HCT116 (cell line): ENCODE results near the gene SUGCT.

Source experiments
- CTCF ChIP-seq, 3 experiments: fragments of 200-600 bp in 1 of 3; sonication (generic) in 1 of 3; IDR thresholded peaks in 2 of 3; conservative IDR thresholded peaks in 1 of 3; 2 replicates each; pipeline ENCODE4 v1.5.1; 2012 to 2017; ENCODE audit warnings: low read depth in 2 of 3, low read length in 2 of 3, antibody characterized with exemption in 1 of 3, borderline replicate concordance in 1 of 3, control low read depth in 1 of 3, mild to moderate bottlenecking in 1 of 3, mixed read lengths in 1 of 3, mixed run types in 1 of 3, moderate library complexity in 1 of 3; ENCODE audit not compliant: insufficient read depth in 1 of 3
- EGR1 ChIP-seq: IDR thresholded peaks from 2 replicates; pipeline ENCODE4 v1.6.1; 2012; ENCODE audit warnings: low read depth
- EZH2 ChIP-seq: fragments of 200-600 bp; sonication (generic); IDR thresholded peaks from 2 replicates; pipeline ENCODE4 v1.6.1; 2017; ENCODE audit warnings: antibody characterized with exemption, mixed run types
- EZH2phosphoT487 ChIP-seq: fragments of 200-600 bp; IDR thresholded peaks from 2 replicates; pipeline ENCODE4 v1.6.1; 2018; ENCODE audit warnings: antibody characterized with exemption, borderline replicate concordance
- FOSL1 ChIP-seq: IDR thresholded peaks from 2 replicates; pipeline ENCODE4 v1.6.1; 2012; ENCODE audit warnings: low read depth
- POLR2A ChIP-seq: IDR thresholded peaks from 2 replicates; pipeline ENCODE4 v1.7.0; 2011; ENCODE audit warnings: borderline replicate concordance; ENCODE audit not compliant: insufficient read depth, insufficient read length; ENCODE audit errors: extremely low read depth
- POLR2AphosphoS5 ChIP-seq: IDR thresholded peaks from 2 replicates; pipeline ENCODE4 v1.6.1; 2011; ENCODE audit warnings: mild to moderate bottlenecking, low read depth, low read length, moderate library complexity
- RAD21 ChIP-seq: IDR thresholded peaks from 2 replicates; pipeline ENCODE4 v1.6.1; 2012; ENCODE audit warnings: low read depth, mild to moderate bottlenecking
- SP1 ChIP-seq: IDR thresholded peaks from 2 replicates; pipeline ENCODE4 v1.6.1; 2012; ENCODE audit warnings: low read depth
- TCF7L2 ChIP-seq: IDR thresholded peaks from 2 replicates; pipeline ENCODE4 v1.7.0; 2011; ENCODE audit warnings: borderline replicate concordance, inconsistent platforms; ENCODE audit not compliant: insufficient read depth, insufficient read length; ENCODE audit errors: extremely low read depth
- YY1 ChIP-seq: IDR thresholded peaks from 2 replicates; pipeline ENCODE4 v1.6.1; 2011; ENCODE audit warnings: low read length, low read depth, moderate library complexity, mild to moderate bottlenecking; ENCODE audit not compliant: insufficient replicate concordance; ENCODE audit errors: extremely low read depth
- ZNF274 ChIP-seq: fragments of 200-500 bp; sonication (Bioruptor generic); IDR thresholded peaks from 2 replicates; pipeline ENCODE4 v1.6.1; 2014; ENCODE audit warnings: mild to moderate bottlenecking, low read depth, low read length, inconsistent platforms

GRCh38 chr7:40891232-40891631 lies 756.4 kb downstream of the SUGCT start:
- TF ChIP-seq RAD21: no peak
- TF ChIP-seq POLR2A: no peak
- TF ChIP-seq CTCF (IDR thresholded peaks at IDR 0.05 in 2 of 3, conservative IDR thresholded peaks at IDR 0.05 in 1 of 3; ENCODE audit: borderline replicate concordance in 1 of 3, insufficient read depth in 1 of 3, low read depth in 2 of 3, low read length in 2 of 3): no peak
- TF ChIP-seq TCF7L2: no peak
- TF ChIP-seq SP1: no peak
- no peak for TF ChIP-seq POLR2AphosphoS5
- no peak for TF ChIP-seq YY1
- no peak for TF ChIP-seq EZH2
- no peak for TF ChIP-seq EGR1
- no peak for TF ChIP-seq ZNF274
- TF ChIP-seq FOSL1: no peak
- TF ChIP-seq EZH2phosphoT487: no peak
